Fibroblast of villous mesenchyme (primary cell): ENCODE data around the gene PPP2R5E. TPM values are rescaled to one million over a fixed set of nuclear protein-coding genes. Genes with fewer than 3 reads are reported as not detected.
"Not testable (repeated sequence)": the region's sequence is repeated elsewhere in the genome, so short reads cannot be mapped to it uniquely, and the experiment has no call there.

Experiments
- DNase-seq: peaks from one replicate; pipeline ENCODE4 v3.0.0-alpha.2; 2010; ENCODE audit warnings: low read depth
- H3K4me3 ChIP-seq: 2 replicates; pipeline ENCODE4 v1.5.1; 2011; ENCODE audit warnings: low read depth, mild to moderate bottlenecking, low read length
- CTCF ChIP-seq: IDR thresholded peaks from 2 replicates; pipeline ENCODE4 v1.5.1; 2012; ENCODE audit warnings: low read depth, mild to moderate bottlenecking, low read length; ENCODE audit not compliant: insufficient read depth
- total RNA-seq: library from RNA; depleted of rRNA; stranded (reverse); fragments of >200 nt; gene quantifications from 2 replicates; pipeline ENCODE4 v1.2.3, GENCODE V29; 2012

The PPP2R5E gene
- total RNA-seq, 1 donor, result 32.4 TPM

- no peak overlapping the region for H3K4me3 ChIP-seq
- no peak for TF ChIP-seq CTCF
- DNase-seq, result no peak
Observed at GRCh38 chr14:63383776-63384367, 159.3 kb downstream of the PPP2R5E start.

- H3K4me3 ChIP-seq, result no peak overlapping the region
- DNase-seq, result no peak
- TF ChIP-seq CTCF, result no peak
Observed at GRCh38 chr14:63378444-63378843, 164.7 kb downstream of the PPP2R5E start.

- peak; percentile 36 for DNase-seq
- no peak overlapping the region for H3K4me3 ChIP-seq
- TF ChIP-seq CTCF, result no peak
Observed at GRCh38 chr14:63375769-63376168, 167.4 kb downstream of the PPP2R5E start.

DNA sequence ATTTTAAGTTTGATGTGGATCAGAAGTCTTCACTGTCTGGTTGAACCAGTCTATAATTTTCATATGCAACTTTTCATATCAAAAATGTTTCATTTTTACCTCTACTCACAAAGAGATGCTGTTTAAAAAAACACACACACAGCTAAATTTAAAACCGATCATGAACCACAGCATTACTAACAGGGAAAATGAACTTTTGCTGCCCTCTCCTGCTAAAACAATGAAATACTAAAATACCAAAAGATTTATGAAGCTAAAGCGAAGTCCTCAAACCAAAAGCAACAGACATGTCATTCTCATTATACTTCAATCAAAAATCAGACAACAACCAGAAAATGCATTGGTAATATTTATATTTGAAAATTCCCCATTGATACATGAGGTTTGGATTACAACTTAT is 171.6 kb downstream of the PPP2R5E start:
- not testable (repeated sequence) for DNase-seq, H3K4me3 ChIP-seq

GRCh38 chr14:63371033-63371432 is 172.1 kb downstream of the PPP2R5E start:
- no peak for DNase-seq
- TF ChIP-seq CTCF, result no peak
- no peak overlapping the region for H3K4me3 ChIP-seq

- no peak for DNase-seq
- TF ChIP-seq CTCF, result peak; percentile 23
- no peak overlapping the region for H3K4me3 ChIP-seq
Observed at GRCh38 chr14:63367742-63368364, 175.3 kb downstream of the PPP2R5E start.

GRCh38 chr14:63362389-63362819 is 180.8 kb downstream of the PPP2R5E start:
- no peak overlapping the region for H3K4me3 ChIP-seq
- TF ChIP-seq CTCF, result no peak
- DNase-seq, result no peak
